IPS-NIHi11 (cell line): ENCODE results near the gene BBS7.

Experiments used
- DNase-seq: peaks from one replicate; pipeline ENCODE4 v3.0.0; 2012; ENCODE audit warnings: mixed read lengths, low spot score

Gene BBS7

GRCh38 chr4:121827853-121828252 lies 42.4 kb downstream of the BBS7 start:
- DNase-seq = no peak

GRCh38 chr4:121824950-121825349 lies 45.3 kb downstream of the BBS7 start:
- no peak for DNase-seq

GRCh38 chr4:121824171-121824527 lies 46.1 kb downstream of the BBS7 start:
- no peak for DNase-seq

- peak; percentile 93 for DNase-seq
Measured at GRCh38 chr4:121823505-121824170, 46.6 kb downstream of the BBS7 start, which contains the start of gene CCNA2. CCNA2 (minus strand) TSS chr4:121823883; CDS start chr4:121823628, 255 bp downstream.

- DNase-seq = peak; percentile 35
Measured at GRCh38 chr4:121822796-121823504, 47.3 kb downstream of the BBS7 start.

GRCh38 chr4:121822047-121822446 lies 48.2 kb downstream of the BBS7 start:
- no peak for DNase-seq

- no peak for DNase-seq
Measured at GRCh38 chr4:121819216-121819965, 50.9 kb downstream of the BBS7 start.

- DNase-seq = no peak
Measured at GRCh38 chr4:121818215-121818614, 52.1 kb downstream of the BBS7 start.

- no peak for DNase-seq
Measured at GRCh38 chr4:121817701-121818100, 52.6 kb downstream of the BBS7 start.

GRCh38 chr4:121817006-121817405 lies 53.3 kb downstream of the BBS7 start:
- DNase-seq = no peak

- no peak for DNase-seq
Measured at GRCh38 chr4:121814756-121815155, 55.5 kb downstream of the BBS7 start.

- no peak for DNase-seq
Measured at GRCh38 chr4:121811122-121811521, 59.2 kb downstream of the BBS7 start.

- no peak for DNase-seq
Measured at GRCh38 chr4:121806411-121806810, 63.9 kb downstream of the BBS7 start.

GRCh38 chr4:121801715-121802075 lies 68.6 kb downstream of the BBS7 start:
- DNase-seq = no peak

- DNase-seq = peak; percentile 89
Measured at GRCh38 chr4:121800961-121801714, 69.1 kb downstream of the BBS7 start, which contains the start of gene EXOSC9. EXOSC9 (plus strand) TSS chr4:121801323; CDS start chr4:121801425, 102 bp downstream.

- no peak for DNase-seq
Measured at GRCh38 chr4:121800638-121800960, 69.7 kb downstream of the BBS7 start.

- DNase-seq = no peak
Measured at GRCh38 chr4:121799867-121800501, 70.3 kb downstream of the BBS7 start.

GRCh38 chr4:121799208-121799823 lies 71.0 kb downstream of the BBS7 start:
- no peak for DNase-seq

GRCh38 chr4:121796283-121796682 lies 74.0 kb downstream of the BBS7 start:
- peak; percentile 22 for DNase-seq

- peak; percentile 11 for DNase-seq
Measured at GRCh38 chr4:121794505-121795188, 75.6 kb downstream of the BBS7 start.

GRCh38 chr4:121792966-121793365 lies 77.3 kb downstream of the BBS7 start:
- DNase-seq = no peak
